Smooth muscle cell (in vitro differentiated cells): ENCODE measurements around the gene SNRPD3. TPM values are rescaled to one million over a fixed set of nuclear protein-coding genes. Genes with fewer than 3 reads are reported as not detected.
"Not testable (repeated sequence)": the region's sequence is repeated elsewhere in the genome, so short reads cannot be mapped to it uniquely, and the experiment has no call there.

Experiments
- DNase-seq: peaks from one replicate; lab custom pipeline; 2025; ENCODE audit not compliant: unreplicated experiment; lab: John Stamatoyannopoulos, UW
- H2AFZ ChIP-seq: fragments of 200-600 bp; sonication (generic); 2 replicates; pipeline ENCODE4 v1.6.0; 2016; ENCODE audit warnings: antibody characterized with exemption, low read depth, mild to moderate bottlenecking
- H3F3A ChIP-seq: fragments of 200-600 bp; sonication (generic); 2 replicates; pipeline ENCODE4 v1.6.0; 2017; ENCODE audit warnings: antibody characterized with exemption, low read depth
- H3K27ac ChIP-seq: fragments of 200-600 bp; sonication (generic); 2 replicates; pipeline ENCODE4 v1.5.1; 2016; ENCODE audit warnings: low read depth, mild to moderate bottlenecking
- H3K27me3 ChIP-seq: fragments of 200-600 bp; sonication (generic); 2 replicates; pipeline ENCODE4 v1.6.1; 2016; ENCODE audit warnings: low read depth, mild to moderate bottlenecking
- H3K36me3 ChIP-seq: fragments of 200-600 bp; sonication (generic); 2 replicates; pipeline ENCODE4 v1.5.1; 2016; ENCODE audit warnings: low read depth
- H3K4me1 ChIP-seq: fragments of 200-600 bp; sonication (generic); 2 replicates; pipeline ENCODE4 v1.5.1; 2016; ENCODE audit warnings: low read depth
- H3K4me2 ChIP-seq: fragments of 200-600 bp; sonication (generic); 2 replicates; pipeline ENCODE4 v1.6.0; 2016; ENCODE audit warnings: mild to moderate bottlenecking
- H3K4me3 ChIP-seq: fragments of 200-600 bp; sonication (generic); 2 replicates; pipeline ENCODE4 v1.5.1; 2016; ENCODE audit warnings: mild to moderate bottlenecking
- H3K79me2 ChIP-seq: fragments of 200-600 bp; sonication (generic); 2 replicates; pipeline ENCODE4 v1.6.0; 2016; ENCODE audit warnings: low read depth, mild to moderate bottlenecking
- H3K9ac ChIP-seq: fragments of 200-600 bp; sonication (generic); 2 replicates; pipeline ENCODE4 v1.6.0; 2016; ENCODE audit warnings: low read depth
- H3K9me3 ChIP-seq: fragments of 200-600 bp; sonication (generic); replicated peaks from 2 replicates; pipeline ENCODE4 v1.5.1; 2016; ENCODE audit warnings: low read depth
- H4K20me1 ChIP-seq: fragments of 200-600 bp; sonication (generic); 2 replicates; pipeline ENCODE4 v1.6.0; 2016; ENCODE audit warnings: low read depth
- WGBS: methylation state at CpG from one replicate; pipeline ENCODE4 v1.1.7; 2016; ENCODE audit warnings: low lambda C conversion rate; 5-methylcytosine and 5-hydroxymethylcytosine counted together
- polyA plus RNA-seq: library from polyadenylated mRNA; unstranded; fragments of >200 nt; fragmentation: Nextera tagmentation; extraction: Ambion mirVana; gene quantifications from 2 replicates; pipeline ENCODE4 v1.2.1, GENCODE V29; 2016
- total RNA-seq: library from RNA; depleted of rRNA; stranded (reverse); fragments of >200 nt; gene quantifications from 2 replicates; pipeline ENCODE4 v1.2.3, GENCODE V29; 2014
- TF ChIP-seq, protein P1 (sequence below): fragments of 200-600 bp; sonication (generic); IDR thresholded peaks from 2 replicates; pipeline ENCODE4 v1.5.1; 2017; ENCODE audit warnings: borderline replicate concordance, mild to moderate bottlenecking, antibody characterized with exemption; ENCODE audit not compliant: insufficient read depth, poor library complexity, severe bottlenecking

SNRPD3 gene
- total and polyA plus RNA-seq, 2 experiments from 2014 or later, result 97.6 to 114 TPM

DNA sequence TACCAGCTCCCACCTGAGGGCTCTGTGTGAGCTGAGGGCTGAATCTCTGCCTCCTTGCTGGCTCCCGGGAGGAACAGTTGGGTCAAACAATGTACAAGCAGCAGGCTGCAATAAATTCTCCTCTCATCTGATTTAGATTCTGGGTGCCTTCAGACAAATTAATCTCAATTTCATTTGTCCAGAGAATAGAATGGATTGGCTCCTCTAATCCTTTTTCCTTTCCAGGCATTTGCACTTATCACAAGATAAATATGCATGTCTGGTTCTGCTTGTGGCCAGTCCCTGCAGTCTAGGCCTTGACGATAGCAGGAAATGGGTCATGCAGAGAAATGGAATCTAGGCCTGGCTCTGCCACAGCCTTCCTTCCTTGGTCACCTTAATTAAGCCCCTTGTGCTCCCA, 31.9 kb upstream of the SNRPD3 start:
- Histone ChIP-seq H3K9ac (no peak overlapping the region), H3K4me1 (no peaks in the 10 kb centered on the region), H3K4me3 (no peak overlapping the region), H3K27me3 (peaks cover 4% of the 10 kb centered on the region), H3K27ac (peak overlapping the region; percentile 73), H3K4me2 (peak overlapping the region; percentile 18), H3K79me2 (no peaks in the 10 kb centered on the region), H4K20me1 (no peaks in the 10 kb centered on the region), H2AFZ (no peak overlapping the region), H3K36me3 (no peaks in the 10 kb centered on the region), H3F3A (peaks cover 12% of the 10 kb centered on the region), H3K9me3 (no peaks in the 10 kb centered on the region)
- DNase-seq, result no peak
- TF ChIP-seq, protein P1, sequence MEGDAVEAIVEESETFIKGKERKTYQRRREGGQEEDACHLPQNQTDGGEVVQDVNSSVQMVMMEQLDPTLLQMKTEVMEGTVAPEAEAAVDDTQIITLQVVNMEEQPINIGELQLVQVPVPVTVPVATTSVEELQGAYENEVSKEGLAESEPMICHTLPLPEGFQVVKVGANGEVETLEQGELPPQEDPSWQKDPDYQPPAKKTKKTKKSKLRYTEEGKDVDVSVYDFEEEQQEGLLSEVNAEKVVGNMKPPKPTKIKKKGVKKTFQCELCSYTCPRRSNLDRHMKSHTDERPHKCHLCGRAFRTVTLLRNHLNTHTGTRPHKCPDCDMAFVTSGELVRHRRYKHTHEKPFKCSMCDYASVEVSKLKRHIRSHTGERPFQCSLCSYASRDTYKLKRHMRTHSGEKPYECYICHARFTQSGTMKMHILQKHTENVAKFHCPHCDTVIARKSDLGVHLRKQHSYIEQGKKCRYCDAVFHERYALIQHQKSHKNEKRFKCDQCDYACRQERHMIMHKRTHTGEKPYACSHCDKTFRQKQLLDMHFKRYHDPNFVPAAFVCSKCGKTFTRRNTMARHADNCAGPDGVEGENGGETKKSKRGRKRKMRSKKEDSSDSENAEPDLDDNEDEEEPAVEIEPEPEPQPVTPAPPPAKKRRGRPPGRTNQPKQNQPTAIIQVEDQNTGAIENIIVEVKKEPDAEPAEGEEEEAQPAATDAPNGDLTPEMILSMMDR, result no peak
- WGBS, result 19% methylated on average over 2 of the region's 2 CpGs

GRCh38 chr22:24525416-24526037, 30.3 kb upstream of the SNRPD3 start:
- H3K4me2 ChIP-seq, result no peak overlapping the region
- peaks cover 1% of the 10 kb centered on the region for H3K27me3 ChIP-seq
- no peak overlapping the region for H3K4me3 ChIP-seq
- TF ChIP-seq, protein P1, result peak; percentile 81
- WGBS, result 11% methylated on average over 12 of the region's 12 CpGs
- DNase-seq, result peak; percentile 11
- no peaks in the 10 kb centered on the region for H4K20me1 ChIP-seq
- peaks cover 12% of the 10 kb centered on the region for H3F3A ChIP-seq
- H3K36me3 ChIP-seq, result no peaks in the 10 kb centered on the region
- no peak overlapping the region for H3K9ac ChIP-seq
- no peak overlapping the region for H3K27ac ChIP-seq
- no peak overlapping the region for H2AFZ ChIP-seq
- H3K79me2 ChIP-seq, result no peaks in the 10 kb centered on the region
- no peaks in the 10 kb centered on the region for H3K4me1 ChIP-seq
- no peaks in the 10 kb centered on the region for H3K9me3 ChIP-seq

DNA sequence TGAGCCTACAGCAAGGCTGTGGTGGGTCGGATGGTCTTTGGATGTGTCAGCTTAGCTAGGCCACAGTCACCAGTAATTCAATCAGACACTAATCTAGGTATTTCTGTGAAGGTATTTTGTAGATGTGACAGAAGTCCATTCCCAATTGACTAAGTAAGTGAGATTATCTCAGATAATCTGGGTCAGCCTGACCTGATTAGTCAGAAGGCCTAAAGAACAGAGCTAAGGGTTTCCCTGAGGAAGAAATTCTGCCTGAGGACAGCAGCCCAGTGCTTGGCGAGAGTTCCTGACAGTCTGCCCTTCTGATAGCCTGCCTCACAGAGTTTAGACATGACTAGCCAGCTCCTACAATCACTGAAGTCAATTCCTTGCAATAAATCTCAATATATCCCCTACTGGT, 29.6 kb upstream of the SNRPD3 start:
- H3K27ac ChIP-seq, result no peak overlapping the region
- WGBS, result 63% methylated on average over 2 of the region's 2 CpGs
- TF ChIP-seq, protein P1, result no peak
- no peak overlapping the region for H3K4me2 ChIP-seq
- no peak overlapping the region for H3K9ac ChIP-seq
- H3K9me3 ChIP-seq, result no peaks in the 10 kb centered on the region
- no peaks in the 10 kb centered on the region for H3K27me3 ChIP-seq
- H3K4me1 ChIP-seq, result no peaks in the 10 kb centered on the region
- H4K20me1 ChIP-seq, result no peaks in the 10 kb centered on the region
- H3K4me3 ChIP-seq, result no peak overlapping the region
- H3K79me2 ChIP-seq, result no peaks in the 10 kb centered on the region
- H3K36me3 ChIP-seq, result no peaks in the 10 kb centered on the region
- DNase-seq, result no peak
- H2AFZ ChIP-seq, result no peak overlapping the region
- peaks cover 12% of the 10 kb centered on the region for H3F3A ChIP-seq

DNA sequence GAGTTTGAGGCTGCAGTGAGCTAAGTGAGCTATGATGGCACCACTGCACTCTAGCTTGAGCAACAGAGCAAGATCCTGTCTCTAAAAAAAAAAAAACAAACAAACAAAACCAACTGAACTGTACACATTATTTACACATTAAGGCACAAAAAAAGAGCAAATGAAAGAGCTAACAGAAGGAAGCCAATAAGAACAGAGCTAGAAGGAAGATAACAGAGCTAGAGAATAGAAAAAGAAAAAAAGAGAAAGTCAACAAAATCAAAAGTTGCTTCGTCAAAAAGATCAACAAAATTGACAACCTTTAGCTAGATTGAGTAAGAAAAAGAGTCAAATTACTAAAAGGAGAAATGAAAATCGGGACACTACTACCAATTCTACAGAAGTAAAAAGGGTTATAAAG, 25.9 kb upstream of the SNRPD3 start:
- no peak overlapping the region for H3K9ac ChIP-seq
- H3K4me2 ChIP-seq, result no peak overlapping the region
- H3F3A ChIP-seq, result peaks cover under 1% of the 10 kb centered on the region
- H3K4me3 ChIP-seq, result no peak overlapping the region
- DNase-seq, result no peak
- TF ChIP-seq, protein P1, result no peak
- H3K27me3 ChIP-seq, result no peaks in the 10 kb centered on the region
- no peaks in the 10 kb centered on the region for H3K9me3 ChIP-seq
- no peak overlapping the region for H2AFZ ChIP-seq
- no peaks in the 10 kb centered on the region for H4K20me1 ChIP-seq
- no peaks in the 10 kb centered on the region for H3K36me3 ChIP-seq
- H3K27ac ChIP-seq, result no peak overlapping the region
- H3K79me2 ChIP-seq, result no peaks in the 10 kb centered on the region
- no peaks in the 10 kb centered on the region for H3K4me1 ChIP-seq
- WGBS, result 93% methylated on average over 2 of the region's 2 CpGs

DNA sequence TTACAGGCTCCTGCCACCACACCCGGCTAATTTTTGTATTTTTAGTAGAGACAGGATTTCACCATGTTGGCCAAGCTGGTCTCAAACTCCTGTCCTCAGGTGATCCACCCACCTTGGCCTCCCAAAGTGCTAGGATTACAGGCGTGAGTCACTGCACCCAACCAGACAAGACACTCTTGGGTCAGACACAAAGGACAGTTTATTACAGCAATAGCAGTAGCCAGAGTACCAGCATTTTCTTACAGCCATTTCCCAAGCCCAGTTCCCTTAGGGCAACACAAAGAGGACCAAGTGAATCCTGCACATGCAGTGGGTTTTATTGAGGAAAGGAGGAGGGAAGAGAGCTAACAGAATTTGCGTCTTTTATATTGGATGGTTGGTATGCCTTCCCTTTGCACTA, 24.8 kb upstream of the SNRPD3 start:
- not testable (repeated sequence) for H3F3A ChIP-seq, H3K9ac ChIP-seq, DNase-seq, H3K27ac ChIP-seq, H3K9me3 ChIP-seq, H3K79me2 ChIP-seq, H3K4me2 ChIP-seq, H3K4me3 ChIP-seq, H3K36me3 ChIP-seq, H2AFZ ChIP-seq, H3K27me3 ChIP-seq, H3K4me1 ChIP-seq, H4K20me1 ChIP-seq
- whole genome bisulfite sequencing, result 75% methylated on average over 3 of the region's 3 CpGs
